B cell (primary cell): ENCODE results near the gene HARS2. TPM values are rescaled to one million over a fixed set of nuclear protein-coding genes. Genes with fewer than 3 reads are reported as not detected.
A peak's percentile ranks its signal among the peaks of the same experiment; 100 is the strongest.

Source experiments
- ATAC-seq: fragments of 200-7000 bp; cut with Tn5 transposase; one replicate; pipeline ENCODE4 v1.10.0; 2021; ENCODE audit warnings: low read depth, mild to moderate bottlenecking, moderate number of reproducible peaks, moderate library complexity
- CTCF ChIA-PET: fragments of 350-600 bp; sonication (Branson Sonifier 250); formaldehyde crosslinking; loops from one replicate; lab custom pipeline; 2021; ENCODE audit warnings: antibody characterized with exemption, inconsistent platforms; lab: Charles Lee
- POLR2A ChIA-PET: fragments of 350-600 bp; sonication (Branson Sonifier 250); formaldehyde crosslinking; loops from one replicate; lab custom pipeline; 2021; ENCODE audit warnings: antibody characterized with exemption; lab: Charles Lee
- DNase-seq: peaks from one replicate; pipeline ENCODE4 v3.0.0; 2013
- H2AFZ ChIP-seq: 2 replicates; pipeline ENCODE4 v1.6.1; 2012; ENCODE audit warnings: mild to moderate bottlenecking, low read depth, low read length; ENCODE audit not compliant: insufficient read depth, poor library complexity, severe bottlenecking
- H3K27ac ChIP-seq, 2 donors: 1 replicate in 1 of 2; 2 replicates in 1 of 2; pipeline ENCODE4 v1.5.1; 2012 to 2013; ENCODE audit warnings: low read length in 2 of 2, mild to moderate bottlenecking in 2 of 2, moderate library complexity in 1 of 2
- H3K27me3 ChIP-seq, 4 experiments: fragments of 200-600 bp in 1 of 4; sonication (generic) in 1 of 4; replicated peaks in 1 of 4; 1 replicate in 2 of 4; 2 replicates in 2 of 4; pipeline versions ENCODE4 v1.6.1 to v1.7.0; 2013 to 2016; ENCODE audit warnings: low read length in 3 of 4, mild to moderate bottlenecking in 2 of 4, mixed read lengths in 1 of 4, moderate library complexity in 1 of 4; ENCODE audit not compliant: insufficient read depth in 4 of 4, control insufficient read depth in 3 of 4; ENCODE audit errors: control extremely low read depth in 1 of 4
- H3K36me3 ChIP-seq, 2 experiments: replicated peaks in 1 of 2; 1 replicate in 1 of 2; 2 replicates in 1 of 2; pipeline versions ENCODE4 v1.6.1 to v1.7.1; 2013; ENCODE audit warnings: low read length in 1 of 2; ENCODE audit not compliant: insufficient read depth in 2 of 2, control insufficient read depth in 1 of 2; ENCODE audit errors: control extremely low read depth in 1 of 2, extremely low read depth in 1 of 2
- H3K4me1 ChIP-seq, 2 donors: fragments of 200-600 bp in 1 of 2; sonication (generic) in 1 of 2; 1 replicate in 1 of 2; 2 replicates in 1 of 2; pipeline versions ENCODE4 v1.5.1 to v1.6.1; 2013 to 2017; ENCODE audit warnings: low read length in 2 of 2; ENCODE audit not compliant: control insufficient read depth in 2 of 2, insufficient read depth in 2 of 2
- H3K4me2 ChIP-seq: replicated peaks from 2 replicates; pipeline ENCODE3; 2012; ENCODE audit warnings: mild to moderate bottlenecking, low read depth, low read length; ENCODE audit not compliant: poor library complexity, severe bottlenecking
- H3K4me3 ChIP-seq, 5 experiments: fragments of 200-600 bp in 1 of 5; sonication (generic) in 1 of 5; 1 replicate in 3 of 5; 2 replicates in 2 of 5; pipeline versions ENCODE4 v1.5.1 to v1.7.0; 2011 to 2016; ENCODE audit warnings: low read length in 4 of 5, mild to moderate bottlenecking in 4 of 5, low read depth in 2 of 5, control low read depth in 1 of 5, moderate library complexity in 1 of 5; ENCODE audit not compliant: insufficient read depth in 1 of 5; ENCODE audit errors: control extremely low read depth in 1 of 5, extremely low read depth in 1 of 5
- H3K79me2 ChIP-seq: fragments of 200-600 bp; sonication (generic); one replicate; pipeline ENCODE4 v1.6.0; 2016; ENCODE audit warnings: low read length; ENCODE audit not compliant: control insufficient read depth, insufficient read depth
- H3K9ac ChIP-seq: fragments of 200-600 bp; sonication (generic); 2 replicates; pipeline ENCODE4 v1.6.1; 2017; ENCODE audit warnings: mild to moderate bottlenecking, low read length, moderate library complexity
- H3K9me3 ChIP-seq, 3 donors: one replicate each; pipeline versions ENCODE4 v1.6.1 to v1.7.1; 2013; ENCODE audit warnings: low read length in 2 of 3; ENCODE audit not compliant: control insufficient read depth in 2 of 3, insufficient read depth in 1 of 3; ENCODE audit errors: control extremely low read depth in 1 of 3
- H4K20me1 ChIP-seq: 2 replicates; pipeline ENCODE4 v1.6.0; 2012; ENCODE audit warnings: mild to moderate bottlenecking, low read length; ENCODE audit not compliant: insufficient read depth, control insufficient read depth, poor library complexity, severe bottlenecking
- H3K27ac Mint-ChIP-seq: one replicate; pipeline ENCODE4 v1.8.0; 2021; ENCODE audit warnings: mixed read lengths
- H3K27me3 Mint-ChIP-seq: one replicate; pipeline ENCODE4 v1.8.0; 2021; ENCODE audit warnings: mixed read lengths
- H3K4me1 Mint-ChIP-seq: one replicate; pipeline ENCODE4 v1.8.0; 2021; ENCODE audit warnings: mixed read lengths
- H3K4me3 Mint-ChIP-seq: one replicate; pipeline ENCODE4 v1.8.0; 2021; ENCODE audit warnings: mixed read lengths
- H3K9me3 Mint-ChIP-seq: one replicate; pipeline ENCODE4 v1.8.0; 2022; ENCODE audit warnings: mixed read lengths; ENCODE audit not compliant: insufficient read depth
- EZH2 ChIP-seq: IDR thresholded peaks from 2 replicates; pipeline ENCODE4 v1.6.1; 2012; ENCODE audit warnings: borderline replicate concordance, low read depth, mild to moderate bottlenecking, moderate library complexity, low read length; ENCODE audit not compliant: insufficient read depth, poor library complexity, severe bottlenecking
- WGBS: methylation state at CpG from one replicate; pipeline ENCODE4 v1.1.5; 2013; ENCODE audit warnings: missing lambda C conversion rate; ENCODE audit not compliant: insufficient coverage; 5-methylcytosine and 5-hydroxymethylcytosine counted together
- intact Hi-C: fragments of 100-400 bp; cut with micrococcal nuclease; formaldehyde crosslinking; loops from one replicate; pipeline ENCODE4 v1.10.0; 2022
- polyA plus RNA-seq: library from polyadenylated mRNA; depleted of rRNA; stranded (reverse); fragments of >200 nt; gene quantifications from 2 replicates; pipeline ENCODE4 v1.2.3, GENCODE V29; 2012
- total RNA-seq, 2 donors: library from RNA; stranded (reverse); fragments of 120-200 nt in 1 of 2; gene quantifications; 1 replicate in 1 of 2; 2 replicates in 1 of 2; pipeline versions ENCODE4 v1.2.3 to v1.2.4, GENCODE V29; 2013 to 2022
- TF ChIP-seq, protein P1 (sequence below): fragments of 200-600 bp; IDR thresholded peaks from one replicate; pipeline ENCODE4 v1.8.0; 2022; ENCODE audit warnings: antibody characterized with exemption, mild to moderate bottlenecking

Gene HARS2
- total and polyA plus RNA-seq, 2 donors (not counting 1 experiment from before 2014, with no cell fraction given): 27.3 to 68.0 TPM

- Histone ChIP-seq H4K20me1 (no peaks in the 10 kb centered on the region), H3K36me3 (no peaks in the 10 kb centered on the region), H3K9me3 (peaks cover 0 to 4% (median 0%) of the 10 kb centered on the region in 3 donors), H3K27ac (no peak overlapping the region), H2AFZ (no peak overlapping the region), H3K9ac (no peak overlapping the region), H3K4me3 (no peak overlapping the region), H3K4me1 (no peaks in the 10 kb centered on the region), H3K79me2 (no peaks in the 10 kb centered on the region), H3K27me3 (peaks cover 0 to 19% (median 4%) of the 10 kb centered on the region in 4 experiments), H3K4me2 (no peak overlapping the region)
- no peaks in the 10 kb centered on the region for H3K4me1 Mint-ChIP-seq
- peaks cover 44% of the 10 kb centered on the region for H3K27me3 Mint-ChIP-seq
- POLR2A ChIA-PET: no interaction called here
- intact Hi-C loops: no loop called here
- CTCF ChIA-PET: interaction anchor here (1.2 kb wide), 1 partner anchor 361 kb away, joined by 6 read pairs; no protein-coding TSS in a partner anchor
- H3K4me3 Mint-ChIP-seq: no peak overlapping the region
- no peak for DNase-seq
- no peak overlapping the region for H3K27ac Mint-ChIP-seq
- H3K9me3 Mint-ChIP-seq: no peaks in the 10 kb centered on the region
- no peak for TF ChIP-seq EZH2
- TF ChIP-seq, protein P1, sequence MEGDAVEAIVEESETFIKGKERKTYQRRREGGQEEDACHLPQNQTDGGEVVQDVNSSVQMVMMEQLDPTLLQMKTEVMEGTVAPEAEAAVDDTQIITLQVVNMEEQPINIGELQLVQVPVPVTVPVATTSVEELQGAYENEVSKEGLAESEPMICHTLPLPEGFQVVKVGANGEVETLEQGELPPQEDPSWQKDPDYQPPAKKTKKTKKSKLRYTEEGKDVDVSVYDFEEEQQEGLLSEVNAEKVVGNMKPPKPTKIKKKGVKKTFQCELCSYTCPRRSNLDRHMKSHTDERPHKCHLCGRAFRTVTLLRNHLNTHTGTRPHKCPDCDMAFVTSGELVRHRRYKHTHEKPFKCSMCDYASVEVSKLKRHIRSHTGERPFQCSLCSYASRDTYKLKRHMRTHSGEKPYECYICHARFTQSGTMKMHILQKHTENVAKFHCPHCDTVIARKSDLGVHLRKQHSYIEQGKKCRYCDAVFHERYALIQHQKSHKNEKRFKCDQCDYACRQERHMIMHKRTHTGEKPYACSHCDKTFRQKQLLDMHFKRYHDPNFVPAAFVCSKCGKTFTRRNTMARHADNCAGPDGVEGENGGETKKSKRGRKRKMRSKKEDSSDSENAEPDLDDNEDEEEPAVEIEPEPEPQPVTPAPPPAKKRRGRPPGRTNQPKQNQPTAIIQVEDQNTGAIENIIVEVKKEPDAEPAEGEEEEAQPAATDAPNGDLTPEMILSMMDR: peak; percentile 9
- ATAC-seq: no peak
- 88% methylated on average over 4 of the region's 7 CpGs for WGBS
Measured at GRCh38 chr5:140734354-140734753, 43.1 kb downstream of the HARS2 start.

DNA sequence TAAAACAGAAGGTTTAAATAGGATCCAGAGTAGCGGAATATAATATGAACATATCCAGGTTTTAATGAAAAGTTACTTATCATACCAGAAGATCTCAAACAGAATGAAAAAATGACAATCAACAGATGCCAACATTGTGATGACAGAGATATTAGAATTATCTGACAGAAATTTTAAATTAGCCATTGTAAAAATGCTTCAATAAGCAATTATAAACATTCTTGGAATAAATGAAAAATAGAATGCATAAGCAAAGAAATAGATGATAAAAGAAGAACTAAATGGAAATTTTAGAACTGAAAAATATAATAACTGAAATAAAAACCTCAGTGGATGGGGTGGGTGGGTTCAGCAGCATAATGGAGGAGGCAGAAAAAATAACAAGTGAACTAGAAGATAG, 46.2 kb downstream of the HARS2 start:
- DNase-seq: no peak
- H3K4me3 Mint-ChIP-seq: no peak overlapping the region
- H4K20me1 ChIP-seq: no peaks in the 10 kb centered on the region
- H3K9me3 Mint-ChIP-seq: peaks cover 4% of the 10 kb centered on the region
- intact Hi-C loops: no loop called here
- no peak overlapping the region for H3K4me3 ChIP-seq
- H3K79me2 ChIP-seq: no peaks in the 10 kb centered on the region
- ATAC-seq: no peak
- TF ChIP-seq, protein P1: no peak
- no peak for TF ChIP-seq EZH2
- H3K4me2 ChIP-seq: no peak overlapping the region
- peaks cover 0 to 9% (median 0%) of the 10 kb centered on the region in 3 donors for H3K9me3 ChIP-seq
- POLR2A ChIA-PET: no interaction called here
- H3K4me1 Mint-ChIP-seq: no peaks in the 10 kb centered on the region
- no peak overlapping the region for H2AFZ ChIP-seq
- H3K27me3 ChIP-seq: peaks cover 0 to 14% (median 2%) of the 10 kb centered on the region in 4 experiments
- no CpG with 5 or more reads among the region's 1 CpG for WGBS
- H3K27me3 Mint-ChIP-seq: peaks cover 40% of the 10 kb centered on the region
- no peaks in the 10 kb centered on the region for H3K4me1 ChIP-seq
- no peak overlapping the region for H3K27ac Mint-ChIP-seq
- no peak overlapping the region for H3K9ac ChIP-seq
- H3K36me3 ChIP-seq: no peaks in the 10 kb centered on the region
- no peak overlapping the region for H3K27ac ChIP-seq
- CTCF ChIA-PET: no interaction called here
